Keratinocyte (primary cell): Measurements from ENCODE around the gene TMTC2. TPM values are rescaled to one million over a fixed set of nuclear protein-coding genes. Genes with fewer than 3 reads are reported as not detected.

Experiments
- DNase-seq: peaks from one replicate; pipeline ENCODE4 v3.0.0-alpha.2; 2011; ENCODE audit warnings: low read depth, missing footprints, low spot score
- FAIRE-seq: peaks from 2 replicates; lab custom pipeline; 2011; peaks lifted over from hg19 to GRCh38; lab: Jason Lieb, UNC
- H2AFZ ChIP-seq: 2 replicates; pipeline ENCODE4 v1.6.0; 2012; ENCODE audit warnings: low read length, control low read depth, inconsistent platforms; ENCODE audit not compliant: control insufficient read depth
- H3K27ac ChIP-seq: 2 replicates; pipeline ENCODE4 v1.5.1; 2011; ENCODE audit warnings: low read length; ENCODE audit not compliant: control insufficient read depth, insufficient read depth
- H3K27me3 ChIP-seq: 3 replicates; pipeline ENCODE4 v1.6.0; 2011; ENCODE audit warnings: low read length; ENCODE audit not compliant: control insufficient read depth, insufficient read depth; ENCODE audit errors: extremely low read depth
- H3K36me3 ChIP-seq, 2 experiments: 2 replicates in 1 of 2; 3 replicates in 1 of 2; pipeline ENCODE4 v1.5.1; 2011; ENCODE audit warnings: low read length in 2 of 2, mild to moderate bottlenecking in 1 of 2; ENCODE audit not compliant: control insufficient read depth in 2 of 2, insufficient read depth in 2 of 2; ENCODE audit errors: extremely low read depth in 1 of 2
- H3K4me1 ChIP-seq: 3 replicates; pipeline ENCODE4 v1.5.1; 2011; ENCODE audit warnings: low read length; ENCODE audit not compliant: control insufficient read depth, insufficient read depth; ENCODE audit errors: extremely low read depth
- H3K4me2 ChIP-seq: 3 replicates; pipeline ENCODE4 v1.6.0; 2011; ENCODE audit warnings: low read depth, low read length; ENCODE audit not compliant: control insufficient read depth, insufficient read depth; ENCODE audit errors: extremely low read depth
- H3K4me3 ChIP-seq, 3 experiments: fragments of 200-600 bp in 1 of 3; sonication (generic) in 1 of 3; 2 replicates in 2 of 3; 3 replicates in 1 of 3; pipeline ENCODE4 v1.5.1; 2011 to 2016; ENCODE audit warnings: low read length in 3 of 3, mild to moderate bottlenecking in 3 of 3, control low read depth in 2 of 3, inconsistent platforms in 1 of 3, low read depth in 1 of 3, mixed read lengths in 1 of 3, mixed run types in 1 of 3, moderate library complexity in 1 of 3; ENCODE audit not compliant: control insufficient read depth in 2 of 3, insufficient read depth in 2 of 3; ENCODE audit errors: extremely low read depth in 1 of 3
- H3K79me2 ChIP-seq: 2 replicates; pipeline ENCODE4 v1.6.0; 2012; ENCODE audit warnings: low read length; ENCODE audit not compliant: control insufficient read depth, insufficient read depth
- H3K9ac ChIP-seq: 3 replicates; pipeline ENCODE4 v1.6.0; 2011; ENCODE audit warnings: low read length; ENCODE audit not compliant: control insufficient read depth, insufficient read depth; ENCODE audit errors: extremely low read depth
- H3K9me1 ChIP-seq: 3 replicates; pipeline ENCODE4 v1.6.0; 2011; ENCODE audit warnings: low read length; ENCODE audit not compliant: control insufficient read depth, insufficient read depth; ENCODE audit errors: extremely low read depth
- H3K9me3 ChIP-seq: 2 replicates; pipeline ENCODE4 v1.5.1; 2012; ENCODE audit warnings: low read depth, low read length; ENCODE audit not compliant: control insufficient read depth
- H4K20me1 ChIP-seq: 3 replicates; pipeline ENCODE4 v1.6.0; 2011; ENCODE audit warnings: low read length; ENCODE audit not compliant: control insufficient read depth, insufficient read depth; ENCODE audit errors: extremely low read depth
- EZH2 ChIP-seq: IDR thresholded peaks from one replicate; pipeline ENCODE4 v1.6.1; 2012; ENCODE audit warnings: inconsistent platforms, mild to moderate bottlenecking, low read length, moderate library complexity
- dilution Hi-C: fragments of 300-500 bp; cut with MboI; formaldehyde crosslinking; loops from one replicate; pipeline ENCODE4 v1.7.0; 2020; ENCODE audit warnings: low sequenced_read_pairs; ENCODE audit not compliant: extremely low pct_ligation_motif_present
- polyA plus RNA-seq, 5 experiments: library from polyadenylated mRNA; depleted of rRNA in 3 of 5; stranded (reverse) in 3 of 5; stranded (forward) in 1 of 5; unstranded in 1 of 5; fragments of >200 nt; gene quantifications; 1 replicate in 1 of 5; 2 replicates in 3 of 5; 3 replicates in 1 of 5; pipeline versions ENCODE4 v1.2.1 to v1.2.3, GENCODE V29; 2011 to 2012; ENCODE audit warnings: missing spikeins in 2 of 5, low read depth in 1 of 5, low replicate concordance in 1 of 5
- TF ChIP-seq, protein P1 (sequence below), 3 experiments: IDR thresholded peaks in 1 of 3; conservative IDR thresholded peaks in 1 of 3; optimal IDR thresholded peaks in 1 of 3; 2 replicates in 2 of 3; 3 replicates in 1 of 3; pipeline versions ENCODE3 to v1.5.1; 2011; ENCODE audit warnings: low read length in 3 of 3, mild to moderate bottlenecking in 3 of 3, moderate library complexity in 2 of 3, control low read depth in 1 of 3, inconsistent platforms in 1 of 3; ENCODE audit not compliant: insufficient read depth in 2 of 3; ENCODE audit errors: extremely low read depth in 1 of 3

Gene TMTC2
- polyA plus RNA-seq, 1 donor (not counting 4 experiments of a cell fraction or from before 2014, with no cell fraction given): 3.8 TPM

DNA sequence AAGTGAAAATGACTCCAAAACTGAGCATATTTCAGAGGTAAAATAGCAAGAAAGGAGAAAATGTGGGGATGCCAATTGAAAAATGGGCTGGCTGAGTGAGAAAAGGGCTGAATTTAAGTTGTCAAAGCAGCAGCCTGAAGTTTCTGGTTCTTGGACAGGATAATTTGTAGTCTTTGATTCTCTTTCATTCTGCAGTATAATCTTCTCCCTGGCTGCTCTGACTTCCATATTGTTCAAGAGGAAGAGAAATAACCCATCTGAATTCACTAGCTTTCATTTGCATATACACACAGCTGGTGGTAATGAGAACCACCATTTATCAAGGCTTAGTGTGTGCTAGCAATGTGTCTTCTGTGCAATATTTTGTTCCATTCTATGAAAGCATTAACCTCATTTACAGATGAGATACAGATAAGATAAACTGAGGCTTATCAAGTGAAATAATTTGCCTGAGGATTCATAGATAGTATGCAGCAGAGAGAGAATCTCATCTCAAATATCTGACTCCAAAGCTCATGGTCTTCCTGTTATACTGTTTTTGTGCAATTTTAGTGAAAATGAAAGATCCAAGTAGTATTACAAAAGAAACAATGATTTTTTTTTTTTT lies 184.2 kb downstream of the TMTC2 start:
- H3K4me1 ChIP-seq: no peaks in the 10 kb centered on the region
- no peaks in the 10 kb centered on the region for H3K9me3 ChIP-seq
- TF ChIP-seq EZH2: no peak
- TF ChIP-seq, protein P1, sequence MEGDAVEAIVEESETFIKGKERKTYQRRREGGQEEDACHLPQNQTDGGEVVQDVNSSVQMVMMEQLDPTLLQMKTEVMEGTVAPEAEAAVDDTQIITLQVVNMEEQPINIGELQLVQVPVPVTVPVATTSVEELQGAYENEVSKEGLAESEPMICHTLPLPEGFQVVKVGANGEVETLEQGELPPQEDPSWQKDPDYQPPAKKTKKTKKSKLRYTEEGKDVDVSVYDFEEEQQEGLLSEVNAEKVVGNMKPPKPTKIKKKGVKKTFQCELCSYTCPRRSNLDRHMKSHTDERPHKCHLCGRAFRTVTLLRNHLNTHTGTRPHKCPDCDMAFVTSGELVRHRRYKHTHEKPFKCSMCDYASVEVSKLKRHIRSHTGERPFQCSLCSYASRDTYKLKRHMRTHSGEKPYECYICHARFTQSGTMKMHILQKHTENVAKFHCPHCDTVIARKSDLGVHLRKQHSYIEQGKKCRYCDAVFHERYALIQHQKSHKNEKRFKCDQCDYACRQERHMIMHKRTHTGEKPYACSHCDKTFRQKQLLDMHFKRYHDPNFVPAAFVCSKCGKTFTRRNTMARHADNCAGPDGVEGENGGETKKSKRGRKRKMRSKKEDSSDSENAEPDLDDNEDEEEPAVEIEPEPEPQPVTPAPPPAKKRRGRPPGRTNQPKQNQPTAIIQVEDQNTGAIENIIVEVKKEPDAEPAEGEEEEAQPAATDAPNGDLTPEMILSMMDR (optimal IDR thresholded peaks at IDR 0.05 in 1 of 3, IDR thresholded peaks at IDR 0.05 in 1 of 3, conservative IDR thresholded peaks at IDR 0.05 in 1 of 3; ENCODE audit: extremely low read depth in 1 of 3, insufficient read depth in 2 of 3, low read length in 3 of 3): no peak
- H3K9ac ChIP-seq: no peak overlapping the region
- H3K36me3 ChIP-seq: no peaks in the 10 kb centered on the region
- H4K20me1 ChIP-seq: no peaks in the 10 kb centered on the region
- no peaks in the 10 kb centered on the region for H3K9me1 ChIP-seq
- no peak overlapping the region for H3K4me3 ChIP-seq
- no peak for FAIRE-seq
- H3K79me2 ChIP-seq: no peaks in the 10 kb centered on the region
- no peak overlapping the region for H3K4me2 ChIP-seq
- no peak overlapping the region for H3K27ac ChIP-seq
- dilution Hi-C loops: no loop called here
- no peak overlapping the region for H2AFZ ChIP-seq
- no peaks in the 10 kb centered on the region for H3K27me3 ChIP-seq
- no peak for DNase-seq

DNA sequence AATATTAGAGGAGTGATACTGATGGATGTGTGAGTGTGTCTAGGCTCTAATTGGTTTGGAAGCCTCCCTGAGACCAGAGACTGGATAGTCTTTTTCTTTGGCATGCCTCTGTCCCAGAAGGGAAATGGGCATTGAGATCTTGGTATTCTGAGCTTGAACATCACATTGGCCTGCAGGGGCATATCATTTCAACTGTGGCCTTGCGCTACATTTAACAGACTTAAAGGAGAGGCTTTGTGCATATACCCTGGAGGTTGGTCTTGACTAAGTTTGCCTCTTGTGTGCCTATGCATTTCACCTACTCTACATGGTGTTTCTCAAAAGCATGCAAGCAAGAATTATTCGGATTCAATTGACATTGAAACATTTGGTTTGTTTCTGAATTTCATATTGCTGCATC lies 185.4 kb downstream of the TMTC2 start:
- no peak overlapping the region for H3K27ac ChIP-seq
- no peaks in the 10 kb centered on the region for H3K79me2 ChIP-seq
- no peak overlapping the region for H3K4me3 ChIP-seq
- no peak overlapping the region for H3K4me2 ChIP-seq
- H3K9me3 ChIP-seq: no peaks in the 10 kb centered on the region
- H3K36me3 ChIP-seq: no peaks in the 10 kb centered on the region
- TF ChIP-seq EZH2: no peak
- TF ChIP-seq, protein P1 (optimal IDR thresholded peaks at IDR 0.05 in 1 of 3, IDR thresholded peaks at IDR 0.05 in 1 of 3, conservative IDR thresholded peaks at IDR 0.05 in 1 of 3; ENCODE audit: extremely low read depth in 1 of 3, insufficient read depth in 2 of 3, low read length in 3 of 3): no peak
- no peaks in the 10 kb centered on the region for H3K4me1 ChIP-seq
- H3K27me3 ChIP-seq: no peaks in the 10 kb centered on the region
- dilution Hi-C loops: no loop called here
- H3K9ac ChIP-seq: no peak overlapping the region
- H2AFZ ChIP-seq: no peak overlapping the region
- no peak for FAIRE-seq
- no peak for DNase-seq
- H3K9me1 ChIP-seq: no peaks in the 10 kb centered on the region
- no peaks in the 10 kb centered on the region for H4K20me1 ChIP-seq
